ENCODE measurements around the gene DOHH.

- no peak for TF ChIP-seq CTCF (IDR thresholded peaks at IDR 0.05; ENCODE audit: extremely low read depth in 1 of 2, insufficient read depth in 1 of 2, low read depth in 1 of 2, low read length in 2 of 2)
- TF ChIP-seq EZH2 (IDR thresholded peaks at IDR 0.05; ENCODE audit: borderline replicate concordance, low read depth, low read length, severe bottlenecking): no peak
- no peak for TF ChIP-seq POLR2AphosphoS5 (IDR thresholded peaks at IDR 0.05; ENCODE audit: insufficient read depth, low read depth, low read length)
- TF ChIP-seq FOS (IDR thresholded peaks at IDR 0.05; ENCODE audit: borderline replicate concordance, insufficient read depth, low read length): no peak
- TF ChIP-seq MYC (IDR thresholded peaks at IDR 0.05; ENCODE audit: low read depth, low read length): no peak
- no peak for TF ChIP-seq POLR2A (IDR thresholded peaks at IDR 0.05; ENCODE audit: low read depth, low read length)
- no peak for TF ChIP-seq MAX (IDR thresholded peaks at IDR 0.05; ENCODE audit: insufficient read depth, insufficient read length)
- no peak for TF ChIP-seq GATA2 (IDR thresholded peaks at IDR 0.05; ENCODE audit: insufficient read depth, insufficient read length, low read depth, low read length)
These were observed 49.0 kb downstream of the DOHH start for GRCh38 chr19:3451451-3451866.

All from endothelial cell of umbilical vein (primary cell).